CD4-positive, alpha-beta T cell treated with Interleukin-15 for 4 hours (primary cell): Measurements from ENCODE around the gene KLK12.

Source experiments
- DNase-seq: peaks from one replicate; pipeline ENCODE4 v3.0.0-alpha.2; 2020; ENCODE audit warnings: low spot score

Gene KLK12

GRCh38 chr19:51034704-51035103 is at the start of gene KLK12:
Gene KLK12, minus strand, starts transcription at chr19:51035002. Its CDS starts 381 bp downstream, at chr19:51034621.
- DNase-seq = no peak

- DNase-seq = no peak
Measured at GRCh38 chr19:51084505-51084904, 49.7 kb upstream of the KLK12 start.

GRCh38 chr19:51083783-51084182 is 49.0 kb upstream of the KLK12 start:
- DNase-seq = no peak

- no peak for DNase-seq
Measured at GRCh38 chr19:51083181-51083580, 48.4 kb upstream of the KLK12 start.

GRCh38 chr19:51082611-51083010 is 47.8 kb upstream of the KLK12 start, which contains the start of gene KLK14:
Gene KLK14, minus strand, starts transcription at chr19:51082887. Its CDS starts 273 bp downstream, at chr19:51082614.
- no peak for DNase-seq

GRCh38 chr19:51081476-51081875 is 46.7 kb upstream of the KLK12 start:
- no peak for DNase-seq

GRCh38 chr19:51079481-51080110 is 44.8 kb upstream of the KLK12 start:
- no peak for DNase-seq

- no peak for DNase-seq
Measured at GRCh38 chr19:51078731-51079130, 43.9 kb upstream of the KLK12 start.

GRCh38 chr19:51078104-51078503 is 43.3 kb upstream of the KLK12 start:
- DNase-seq = no peak

GRCh38 chr19:51076631-51077213 is 41.9 kb upstream of the KLK12 start:
- no peak for DNase-seq

GRCh38 chr19:51075998-51076397 is 41.2 kb upstream of the KLK12 start:
- no peak for DNase-seq

- no peak for DNase-seq
Measured at GRCh38 chr19:51071095-51071405, 36.2 kb upstream of the KLK12 start.

GRCh38 chr19:51070334-51071094 is 35.7 kb upstream of the KLK12 start:
- DNase-seq = no peak

GRCh38 chr19:51066393-51067186 is 31.8 kb upstream of the KLK12 start:
- no peak for DNase-seq

GRCh38 chr19:51065221-51065960 is 30.6 kb upstream of the KLK12 start:
- DNase-seq = no peak

GRCh38 chr19:51064534-51065220 is 29.9 kb upstream of the KLK12 start, which contains the start of gene KLK13:
Gene KLK13, minus strand, starts transcription at chr19:51065092. Its CDS starts 25 bp downstream, at chr19:51065067.
- no peak for DNase-seq

GRCh38 chr19:51063664-51064063 is 28.9 kb upstream of the KLK12 start:
- no peak for DNase-seq

- DNase-seq = no peak
Measured at GRCh38 chr19:51060973-51061372, 26.2 kb upstream of the KLK12 start.

GRCh38 chr19:51060336-51060735 is 25.5 kb upstream of the KLK12 start:
- DNase-seq = no peak

GRCh38 chr19:51059715-51060114 is 24.9 kb upstream of the KLK12 start:
- DNase-seq = no peak

- DNase-seq = no peak
Measured at GRCh38 chr19:51055866-51056265, 21.1 kb upstream of the KLK12 start.
